ENCODE results near the gene ADAMTS2.
"Not testable (repeated sequence)": the region's sequence is repeated elsewhere in the genome, so short reads cannot be mapped to it uniquely, and the experiment has no call there.

The ADAMTS2 gene

GRCh38 chr5:179325296-179326031 is 19.8 kb downstream of the ADAMTS2 start:
- no peak for DNase-seq (ENCODE audit: low read depth in 2 of 2)

DNA sequence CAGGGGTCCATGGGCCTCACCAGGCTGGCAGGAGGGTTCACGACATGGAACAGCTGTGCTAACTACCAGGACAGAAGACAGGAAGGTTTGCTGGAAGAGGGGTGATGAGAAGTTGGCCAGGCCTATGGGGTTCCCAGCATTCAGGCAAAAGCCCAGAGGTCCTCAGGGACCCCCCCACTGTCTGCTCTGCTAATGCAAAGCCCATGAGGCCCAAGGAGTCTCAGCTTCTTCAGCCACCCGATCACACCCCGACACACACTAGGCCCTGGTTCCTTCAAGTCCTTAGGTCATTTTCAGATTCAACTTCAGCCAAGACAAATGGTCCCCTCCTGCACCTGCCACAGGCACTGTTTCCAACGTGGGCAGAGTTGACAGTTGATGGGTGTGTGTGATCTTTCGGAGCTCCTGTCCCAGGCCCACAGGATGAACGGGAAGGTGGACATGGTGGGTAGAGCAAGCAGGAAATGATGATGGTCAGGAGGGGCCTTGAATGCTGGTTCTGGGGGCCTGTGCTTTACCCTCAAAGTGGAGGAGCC is 20.4 kb downstream of the ADAMTS2 start:
- DNase-seq (ENCODE audit: low read depth in 2 of 2), result no peak

- not testable (repeated sequence) for DNase-seq (ENCODE audit: low read depth in 2 of 2)
Observed at GRCh38 chr5:179324316-179324715, 20.9 kb downstream of the ADAMTS2 start.

DNA sequence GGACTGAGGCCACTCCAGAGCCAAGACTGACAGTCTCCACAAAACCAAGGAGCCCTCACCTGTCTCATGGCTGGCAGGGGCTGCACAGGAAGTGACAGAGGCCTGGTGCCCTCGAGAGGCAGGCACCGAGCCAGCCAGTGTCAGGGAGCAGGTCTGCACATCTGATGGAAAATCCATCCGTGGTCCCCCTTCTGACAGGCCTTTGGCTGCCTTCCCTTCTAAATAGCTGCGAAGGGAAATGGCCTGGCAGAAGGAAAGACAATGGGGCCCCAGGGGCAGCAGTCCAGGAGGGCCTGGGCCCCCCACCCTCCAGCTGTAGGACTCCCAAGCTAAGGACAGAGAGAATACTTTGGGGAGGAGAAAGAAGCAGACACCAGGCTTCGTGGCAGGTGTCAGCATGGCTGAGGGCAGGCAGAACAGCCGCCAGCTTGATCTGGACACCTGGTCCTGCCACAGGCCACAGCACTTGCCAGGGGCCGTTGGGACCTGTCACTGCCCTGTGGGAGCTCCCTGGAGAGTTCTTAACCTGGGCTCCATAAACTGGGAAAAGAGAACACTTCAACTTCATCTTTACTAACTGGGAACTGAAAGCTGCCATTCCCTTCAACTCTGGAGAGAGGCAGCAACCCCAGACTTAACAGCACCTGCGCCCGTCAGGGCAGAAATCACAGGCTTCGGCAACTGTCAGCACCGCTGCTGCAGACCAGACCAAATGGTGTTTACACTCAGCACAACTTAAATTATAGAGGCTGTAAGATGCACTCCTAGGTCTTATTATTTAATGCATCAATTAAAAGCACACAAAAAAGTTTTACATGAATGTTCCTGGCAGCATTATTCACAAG is 22.0 kb downstream of the ADAMTS2 start:
- DNase-seq (ENCODE audit: low read depth in 2 of 2), result no peak

DNA sequence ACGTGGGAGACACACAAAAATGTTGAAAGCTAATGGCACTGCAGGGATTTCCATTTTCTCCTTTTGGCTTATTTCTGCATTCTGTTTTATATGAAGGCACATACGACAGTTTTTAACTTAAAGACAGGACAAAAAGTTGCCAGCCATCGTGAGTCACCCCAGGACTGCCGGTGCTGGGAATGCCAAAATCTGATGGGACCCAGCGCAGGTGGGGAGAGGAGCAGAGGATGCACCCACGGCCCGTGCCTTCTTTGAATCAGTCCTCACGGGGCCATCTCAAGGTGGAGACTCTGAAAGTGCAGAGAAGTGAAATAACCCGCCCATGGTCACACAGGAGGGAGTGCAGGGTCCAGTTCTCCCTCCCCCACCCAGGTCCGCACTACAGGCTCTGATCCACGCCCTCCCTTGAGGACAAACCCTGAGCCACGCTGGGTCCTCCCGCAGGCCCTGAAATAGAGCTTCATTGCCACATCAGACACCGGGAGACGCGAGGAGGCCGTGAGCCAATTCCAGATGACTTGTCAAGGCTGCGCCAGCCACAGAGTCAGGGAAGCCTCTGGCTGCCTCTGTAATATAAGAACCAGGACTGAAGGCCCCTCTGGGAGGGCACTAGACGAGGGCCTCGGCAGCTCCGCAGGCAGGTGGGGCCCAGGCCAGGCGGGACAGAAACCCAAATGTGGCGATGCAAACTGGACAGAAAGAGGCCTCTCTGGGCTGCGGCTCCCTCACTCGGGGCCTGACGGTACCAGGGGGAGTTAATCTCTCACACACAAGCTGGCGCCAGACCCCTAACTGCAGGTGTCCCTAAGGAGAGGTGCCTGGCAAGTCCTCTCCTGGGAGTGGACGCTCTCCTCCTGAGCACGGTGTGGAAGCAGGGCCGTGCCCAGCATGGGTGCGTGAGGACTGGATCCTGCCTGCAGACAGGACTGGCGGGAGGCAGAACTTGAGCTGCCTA is 22.9 kb downstream of the ADAMTS2 start:
- DNase-seq (ENCODE audit: low read depth in 2 of 2), result no peak

DNA sequence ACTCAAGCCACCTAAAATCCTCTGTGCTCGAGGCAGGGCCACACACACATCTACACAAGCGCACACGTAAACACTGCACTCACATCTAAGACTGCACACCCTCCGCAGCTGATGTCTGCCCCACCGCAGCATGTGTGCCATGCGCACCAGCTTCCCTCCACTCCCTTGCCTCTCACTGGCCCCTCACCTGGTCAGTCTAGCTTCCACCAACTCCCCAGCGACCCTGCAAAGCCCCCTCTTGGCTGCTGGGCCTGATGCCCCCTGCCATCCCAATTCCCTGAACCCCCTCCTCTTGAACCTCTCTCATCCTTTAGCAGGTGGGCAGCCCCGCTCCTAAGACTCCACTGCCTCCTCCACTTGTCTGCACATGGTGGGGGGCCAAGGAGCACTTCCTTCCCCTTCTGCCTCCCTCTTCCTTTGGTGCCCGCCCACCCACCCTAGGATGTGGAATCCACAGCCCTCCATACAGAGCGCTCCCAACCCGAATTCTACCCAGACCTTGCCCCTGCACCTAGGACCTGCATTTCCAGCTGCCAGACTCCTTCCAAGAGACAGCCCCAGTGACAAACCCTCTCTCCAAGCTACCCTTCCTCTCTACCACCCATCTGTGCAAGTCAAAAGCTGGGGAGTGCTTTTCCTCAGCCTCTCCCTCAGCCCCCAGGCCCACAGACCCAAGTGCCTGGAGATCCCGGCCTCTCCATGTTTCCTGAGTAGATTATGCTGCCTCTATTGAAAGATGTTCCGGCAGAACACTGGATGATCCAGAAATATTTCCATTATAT is 23.9 kb downstream of the ADAMTS2 start:
- no peak for DNase-seq (ENCODE audit: low read depth in 2 of 2)

DNA sequence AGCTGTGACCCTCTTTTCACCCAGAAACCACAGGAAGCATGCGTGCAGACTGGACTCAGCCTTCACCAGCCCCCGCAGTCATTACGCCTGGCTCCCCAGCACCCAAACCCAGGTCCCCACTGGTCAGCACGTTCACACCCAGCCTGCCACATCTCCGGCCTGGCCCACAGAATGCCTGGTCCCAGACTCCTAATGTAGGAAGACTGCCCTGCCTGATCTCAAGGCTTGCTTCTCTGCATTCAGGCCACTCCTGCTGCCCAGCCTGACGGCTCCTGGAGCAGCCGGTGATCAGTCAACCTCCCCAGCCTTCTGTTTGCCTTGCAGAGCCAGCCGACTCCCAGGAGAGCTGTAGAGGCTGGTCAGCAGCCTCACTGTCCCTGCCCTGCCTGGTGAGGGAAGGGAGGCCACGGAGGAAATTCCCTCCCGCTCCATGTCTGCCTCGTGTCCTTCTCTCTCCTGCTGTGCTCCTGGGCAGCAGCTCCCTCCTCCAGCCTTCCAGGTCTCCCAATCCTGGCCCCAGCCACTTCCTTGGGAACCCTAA is 25.4 kb downstream of the ADAMTS2 start:
- DNase-seq (ENCODE audit: low read depth in 2 of 2), result no peak

GRCh38 chr5:179319123-179319522 is 26.1 kb downstream of the ADAMTS2 start:
- no peak for DNase-seq (ENCODE audit: low read depth in 2 of 2)

- no peak for DNase-seq (ENCODE audit: low read depth in 2 of 2)
Observed at GRCh38 chr5:179318221-179318955, 26.9 kb downstream of the ADAMTS2 start.

- DNase-seq (ENCODE audit: low read depth in 2 of 2), result no peak
Observed at GRCh38 chr5:179317411-179318220, 27.6 kb downstream of the ADAMTS2 start.

- no peak for DNase-seq (ENCODE audit: low read depth in 2 of 2)
Observed at GRCh38 chr5:179316982-179317381, 28.3 kb downstream of the ADAMTS2 start.

DNA sequence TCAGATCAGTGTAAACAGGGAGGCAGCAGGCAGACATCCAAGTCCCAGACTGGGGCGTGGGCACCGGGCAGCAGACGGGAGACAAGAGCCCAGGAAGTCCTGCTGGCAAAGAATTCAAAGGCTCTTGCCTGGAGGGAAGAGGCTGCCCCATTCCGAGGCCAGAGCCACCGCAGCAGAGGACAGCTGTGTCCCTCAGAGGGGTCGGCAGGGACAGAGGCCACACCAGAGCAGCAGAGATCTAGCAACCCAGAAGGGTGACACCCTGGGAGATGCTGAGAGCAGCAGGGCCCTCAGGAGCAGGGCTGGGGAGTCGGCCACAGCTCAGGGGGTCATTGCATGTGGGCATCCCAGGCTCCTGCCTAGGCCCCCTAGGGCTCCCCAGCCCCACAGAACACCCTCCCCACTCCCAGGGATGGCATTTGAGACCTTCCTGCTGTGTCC is 29.1 kb downstream of the ADAMTS2 start:
- no peak for DNase-seq (ENCODE audit: low read depth in 2 of 2)

GRCh38 chr5:179315356-179315890 is 29.8 kb downstream of the ADAMTS2 start:
- no peak for DNase-seq (ENCODE audit: low read depth in 2 of 2)

GRCh38 chr5:179314606-179315355 is 30.5 kb downstream of the ADAMTS2 start:
- no peak for DNase-seq (ENCODE audit: low read depth in 2 of 2)

- no peak for DNase-seq (ENCODE audit: low read depth in 2 of 2)
Observed at GRCh38 chr5:179313849-179314521, 31.3 kb downstream of the ADAMTS2 start.

DNA sequence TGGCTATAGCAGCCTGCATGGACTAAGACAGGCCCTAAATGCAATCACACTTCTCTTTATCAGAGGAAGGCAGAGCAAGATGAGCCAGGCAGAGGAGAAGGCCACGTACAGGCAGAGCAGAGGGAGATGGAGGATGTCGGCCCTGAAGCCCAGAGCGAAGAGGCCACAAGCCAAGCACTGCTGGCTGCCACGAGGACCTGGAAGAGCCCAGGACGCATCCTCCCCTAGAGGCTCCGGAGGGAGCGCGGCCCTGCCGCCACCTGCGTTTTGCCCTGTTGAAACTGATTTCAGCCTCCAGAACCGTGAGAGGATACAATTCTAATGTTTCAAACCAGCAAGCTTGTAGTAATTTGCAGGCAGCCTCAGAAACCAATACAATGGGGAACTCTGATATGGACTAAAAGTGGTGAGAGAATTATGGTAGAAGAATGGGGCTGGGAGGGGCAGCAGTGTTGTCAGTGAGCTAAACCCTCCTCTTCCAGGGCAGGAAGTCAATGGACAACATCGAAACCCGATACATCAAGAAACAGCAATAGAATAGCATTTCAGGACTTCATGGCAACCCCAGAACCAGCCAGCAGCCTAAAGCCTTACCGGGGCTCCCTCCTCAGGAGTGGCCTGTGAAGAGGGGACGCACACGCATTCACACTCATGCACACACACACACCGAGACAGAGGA is 32.6 kb downstream of the ADAMTS2 start:
- DNase-seq (ENCODE audit: low read depth in 2 of 2), result no peak

DNA sequence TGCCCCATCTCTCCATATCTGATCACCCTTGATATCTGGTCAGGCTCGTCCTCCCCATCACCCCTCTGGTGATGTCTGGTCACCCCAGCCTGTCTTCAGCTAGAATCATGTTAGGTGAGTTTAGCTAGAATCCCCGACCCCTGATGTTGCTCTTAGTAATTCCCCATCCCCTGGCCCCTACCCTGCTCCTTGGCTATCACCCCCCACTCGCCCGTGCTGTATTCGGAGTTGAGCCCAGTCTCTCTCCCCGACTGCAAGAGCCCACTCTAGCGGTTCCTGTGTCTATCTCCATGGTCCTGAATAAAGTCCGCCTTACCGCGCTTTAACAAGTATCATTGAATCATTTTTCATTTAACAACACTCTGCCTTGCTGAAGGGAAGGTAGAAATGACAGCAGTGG is 33.7 kb downstream of the ADAMTS2 start:
- DNase-seq (ENCODE audit: low read depth in 2 of 2), result no peak
